Activated T-helper 1 cell treated with anti-CD3 and anti-CD28 coated beads, Interleukin-2, amount 50 U/mL, for 16 hours (primary cell): ENCODE results near the gene GC.
"Not testable (repeated sequence)": the region's sequence is repeated elsewhere in the genome, so short reads cannot be mapped to it uniquely, and the experiment has no call there.

ENCODE experiments used
- DNase-seq, 2 donors: peaks; one replicate each; pipeline ENCODE4 v3.0.0-alpha.2; 2020; ENCODE audit warnings: low read depth in 1 of 2, low spot score in 1 of 2

The GC gene

DNA sequence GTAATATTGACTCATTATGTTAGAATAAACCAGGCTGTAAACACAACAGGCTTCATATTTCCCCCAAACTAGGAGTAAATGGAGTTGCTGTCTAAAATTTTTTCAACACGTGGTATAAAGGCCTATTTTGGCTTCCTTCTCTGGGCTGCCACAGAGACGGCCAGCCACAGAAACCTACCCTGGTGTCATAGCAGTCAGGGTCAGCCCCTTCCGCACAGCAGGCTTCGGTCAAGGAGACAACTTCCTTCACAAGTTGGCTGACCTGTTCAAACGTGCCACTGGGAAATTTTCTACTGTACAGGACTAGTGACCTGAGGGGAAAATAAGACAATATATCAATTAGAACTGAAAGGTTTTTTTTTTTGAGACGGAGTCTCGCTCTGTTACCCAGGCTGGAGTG lies 15.8 kb downstream of the GC start:
- no peak for DNase-seq

DNA sequence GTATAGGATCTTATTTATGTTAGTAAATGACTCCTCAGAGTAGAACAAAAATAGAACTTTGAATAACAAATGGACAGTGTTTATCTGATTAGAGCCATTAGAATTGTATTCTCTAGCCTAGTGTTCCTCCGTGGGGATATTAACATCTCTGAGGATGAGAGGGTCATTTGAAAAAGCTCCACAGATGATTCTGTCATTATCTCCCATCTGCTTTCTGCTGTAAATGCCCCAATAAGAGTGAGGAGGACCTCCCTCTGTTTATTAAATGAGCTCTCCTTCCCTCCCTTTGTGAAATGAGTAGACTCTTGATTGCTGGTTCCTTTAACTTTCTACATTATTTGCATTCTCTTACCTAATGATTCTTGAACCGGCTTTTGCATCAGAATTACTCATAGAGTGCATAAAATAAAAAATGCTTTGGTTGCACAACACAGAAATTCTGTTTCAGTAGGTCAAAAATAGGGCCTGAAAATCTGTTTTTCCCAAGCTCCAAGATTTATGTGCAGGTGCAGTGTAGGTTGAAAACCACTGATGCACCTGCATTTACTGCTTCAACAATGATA lies 18.0 kb downstream of the GC start:
- DNase-seq = no peak

GRCh38 chr4:71765350-71765749 lies 18.5 kb downstream of the GC start:
- DNase-seq = no peak

- no peak for DNase-seq
Measured at GRCh38 chr4:71752383-71753042, 31.4 kb downstream of the GC start.

GRCh38 chr4:71749008-71749594 lies 34.8 kb downstream of the GC start:
- DNase-seq = no peak

GRCh38 chr4:71746379-71746778 lies 37.5 kb downstream of the GC start:
- DNase-seq = no peak

DNA sequence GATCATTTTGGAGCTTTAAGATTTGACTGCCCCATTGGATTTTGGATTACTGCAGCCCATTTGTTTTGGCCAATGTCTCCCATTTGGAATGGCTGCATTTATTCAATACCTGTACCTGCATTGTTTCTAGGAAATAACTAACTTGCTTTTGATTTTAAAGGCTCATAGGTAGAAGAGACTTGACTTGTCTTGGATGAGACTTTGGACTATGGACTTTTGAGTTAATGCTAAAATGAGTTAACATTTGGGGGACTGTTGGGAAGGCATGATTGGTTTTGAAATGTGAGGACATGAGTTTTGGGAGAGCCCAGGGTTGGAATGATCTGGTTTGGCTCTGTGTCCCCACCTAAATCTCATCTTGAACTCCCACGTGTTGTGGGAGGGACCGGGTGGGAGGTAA lies 45.1 kb downstream of the GC start:
- DNase-seq = not testable (repeated sequence)

GRCh38 chr4:71732706-71733105 lies 51.2 kb downstream of the GC start:
- no peak for DNase-seq

- no peak for DNase-seq
Measured at GRCh38 chr4:71732066-71732465, 51.8 kb downstream of the GC start.

- no peak for DNase-seq
Measured at GRCh38 chr4:71729856-71730255, 54.0 kb downstream of the GC start.

GRCh38 chr4:71713611-71714203 lies 70.2 kb downstream of the GC start:
- DNase-seq = no peak

- DNase-seq = no peak
Measured at GRCh38 chr4:71711985-71712348, 71.9 kb downstream of the GC start.

GRCh38 chr4:71711044-71711984 lies 72.6 kb downstream of the GC start:
- DNase-seq = no peak

DNA sequence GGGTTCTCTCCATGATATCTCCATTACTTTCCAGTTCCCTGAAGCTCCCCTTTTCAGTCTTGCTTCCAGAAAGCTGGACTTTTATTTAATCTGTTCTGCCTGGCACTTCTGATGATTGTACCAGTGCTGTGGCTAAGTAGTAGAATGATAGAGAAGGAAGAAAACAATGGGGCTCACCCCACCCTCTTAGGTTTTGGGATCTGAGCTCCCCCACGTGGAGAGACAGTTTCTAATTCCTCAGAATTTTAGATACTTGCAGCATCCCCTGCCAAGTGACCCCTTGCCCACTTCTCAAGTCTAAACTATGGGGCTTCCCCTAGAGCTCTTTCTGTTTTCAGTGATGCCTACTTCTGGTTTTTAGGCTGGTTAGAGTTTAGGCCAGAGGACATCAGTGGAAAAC lies 73.9 kb downstream of the GC start:
- DNase-seq = no peak

- no peak for DNase-seq
Measured at GRCh38 chr4:71698141-71698540, 85.7 kb downstream of the GC start.

DNA sequence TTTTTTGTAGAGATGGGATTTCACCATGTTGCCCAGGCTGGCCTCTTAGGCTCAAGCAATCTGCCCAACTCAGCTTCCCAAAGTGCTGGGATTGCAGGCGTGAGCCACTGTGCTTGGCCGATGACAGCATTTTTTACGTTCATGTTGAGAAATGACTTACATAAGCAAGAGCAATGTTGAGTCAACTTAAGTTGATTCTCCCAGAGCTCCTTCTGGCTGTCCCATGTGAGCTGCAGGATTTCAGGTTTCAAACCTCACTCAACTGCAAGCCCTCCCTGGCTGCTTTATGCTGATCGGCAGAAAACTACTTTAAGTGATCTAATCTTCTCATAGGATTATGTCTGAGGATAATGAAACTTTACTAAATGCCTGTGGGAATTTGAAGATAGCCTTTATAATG lies 86.8 kb downstream of the GC start:
- no peak for DNase-seq

DNA sequence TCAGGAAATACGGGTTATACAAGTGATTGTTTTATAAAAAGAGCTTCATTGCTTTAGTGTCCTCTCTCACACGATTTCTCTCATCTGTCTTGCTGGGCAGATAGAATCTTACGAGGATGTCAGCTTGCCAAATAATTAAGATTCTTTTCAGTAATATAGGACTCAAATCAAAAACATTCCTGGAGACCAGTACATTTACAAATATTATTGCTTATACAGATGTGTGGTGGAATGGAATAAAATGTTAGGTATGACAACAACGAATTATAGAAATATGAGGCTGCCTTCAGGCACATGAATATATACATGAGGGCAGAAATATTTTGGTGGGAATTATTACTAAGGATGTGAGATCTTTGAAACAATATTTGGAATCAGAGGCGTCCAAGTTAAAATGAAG lies 88.9 kb downstream of the GC start:
- DNase-seq = no peak

DNA sequence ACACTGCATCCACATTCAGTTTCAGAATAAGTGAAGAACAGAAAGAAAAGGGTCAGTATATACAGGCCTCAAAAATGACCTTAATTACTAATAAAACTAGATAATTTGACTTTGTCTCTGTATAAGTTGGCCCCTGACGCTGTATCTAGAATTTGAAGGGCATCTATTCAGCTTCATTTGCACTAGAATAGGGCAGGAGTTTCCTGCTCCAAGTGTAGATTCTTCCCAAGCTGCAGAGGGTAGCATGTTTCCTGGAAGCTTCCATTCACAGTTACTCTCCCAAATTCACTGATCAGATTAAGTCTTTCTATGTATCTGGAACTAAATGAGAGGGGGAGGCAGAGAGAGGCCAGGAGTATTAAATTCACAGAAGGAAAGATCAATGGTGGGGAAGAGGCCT lies 90.9 kb downstream of the GC start:
- no peak for DNase-seq

- DNase-seq = no peak
Measured at GRCh38 chr4:71692198-71692597, 91.7 kb downstream of the GC start.
